A549 (cell line): ENCODE measurements around the gene MYCN. TPM values are rescaled to one million over a fixed set of nuclear protein-coding genes. Genes with fewer than 3 reads are reported as not detected.
A peak's percentile ranks its signal among the peaks of the same experiment; 100 is the strongest.

ENCODE experiments used
- ATAC-seq, 2 experiments: fragments of 200-7000 bp in 1 of 2; fragments of >200 bp in 1 of 2; cut with Nextera tagmentation in 1 of 2; cut with Tn5 transposase in 1 of 2; 3 replicates each; pipeline versions ENCODE4 v1.8.0 to v1.9.1; 2018 to 2020; ENCODE audit warnings: mild to moderate bottlenecking in 1 of 2, moderate library complexity in 1 of 2
- CTCF ChIA-PET: fragments of 300-600 bp; sonication (Branson Sonifier 250); formaldehyde crosslinking; extraction: SDS; loops from one replicate; lab custom pipeline; 2021; ENCODE audit warnings: antibody characterized with exemption, inconsistent platforms; lab: Yijun Ruan, JAX
- POLR2A ChIA-PET: fragments of 350-600 bp; formaldehyde crosslinking; extraction: SDS; loops from one replicate; lab custom pipeline; 2021; ENCODE audit warnings: antibody characterized with exemption, inconsistent platforms; lab: Yijun Ruan, JAX
- DNase-seq, 2 experiments: peaks; one replicate each; pipeline versions ENCODE4 v3.0.0 to v3.0.0-alpha.2; 2011 to 2016; ENCODE audit warnings: low read depth in 1 of 2, low spot score in 1 of 2
- FAIRE-seq: peaks from 2 replicates; lab custom pipeline; 2011; peaks lifted over from hg19 to GRCh38; lab: Jason Lieb, UNC
- H3K27ac ChIP-seq, 2 experiments: fragments of >200 bp; sonication (Bioruptor Twin); formaldehyde crosslinking; 3 replicates each; pipeline ENCODE4 v1.5.1; 2016 to 2017
- H3K4me1 ChIP-seq: fragments of >200 bp; sonication (Bioruptor Twin); formaldehyde crosslinking; 3 replicates; pipeline ENCODE4 v1.6.1; 2016
- H3K4me2 ChIP-seq: fragments of >200 bp; sonication (Bioruptor Twin); formaldehyde crosslinking; 3 replicates; pipeline ENCODE4 v1.6.1; 2016
- H3K4me3 ChIP-seq: fragments of >200 bp; sonication (Bioruptor Twin); formaldehyde crosslinking; 3 replicates; pipeline ENCODE4 v1.5.1; 2016
- H3K9me3 ChIP-seq: fragments of >200 bp; sonication (Bioruptor Twin); formaldehyde crosslinking; 3 replicates; pipeline ENCODE4 v1.6.1; 2016
- CBX2 ChIP-seq: fragments of 200-600 bp; sonication (generic); IDR thresholded peaks from 2 replicates; pipeline ENCODE4 v1.6.1; 2016; ENCODE audit warnings: low read depth, mild to moderate bottlenecking, borderline replicate concordance
- CEBPB ChIP-seq, 2 experiments: fragments of >200 bp in 1 of 2; sonication (Bioruptor Twin) in 1 of 2; formaldehyde crosslinking in 1 of 2; IDR thresholded peaks; 2 replicates each; pipeline ENCODE4 v1.6.1; 2012 to 2016
- CHD2 ChIP-seq: fragments of 150-350 bp; IDR thresholded peaks from 2 replicates; pipeline ENCODE4 v1.6.1; 2014; ENCODE audit warnings: low read length; ENCODE audit not compliant: partially characterized antibody
- CTCF ChIP-seq: fragments of >200 bp; sonication (Bioruptor Twin); formaldehyde crosslinking; IDR thresholded peaks from 3 replicates; pipeline ENCODE4 v1.5.1; 2016
- ESRRA ChIP-seq: fragments of 150-350 bp; IDR thresholded peaks from 2 replicates; pipeline ENCODE4 v1.6.1; 2014; ENCODE audit warnings: mild to moderate bottlenecking, low read length, borderline replicate concordance
- FOSB ChIP-seq: fragments of 250-450 bp; sonication (Bioruptor Pico); IDR thresholded peaks from 2 replicates; pipeline ENCODE4 v1.5.0; 2020; ENCODE audit warnings: mild to moderate bottlenecking, moderate library complexity
- GATA3 ChIP-seq: IDR thresholded peaks from 2 replicates; pipeline ENCODE4 v1.6.1; 2012; ENCODE audit warnings: borderline replicate concordance
- HEYL ChIP-seq: fragments of 250-450 bp; sonication (Bioruptor Pico); IDR thresholded peaks from 2 replicates; pipeline ENCODE4 v1.8.0; 2021; ENCODE audit warnings: mild to moderate bottlenecking, moderate library complexity
- HMGXB4 ChIP-seq: fragments of 250-450 bp; sonication (Bioruptor Pico); IDR thresholded peaks from 2 replicates; pipeline ENCODE4 v1.5.0; 2021; ENCODE audit warnings: mild to moderate bottlenecking, moderate library complexity, borderline replicate concordance
- HOXA7 ChIP-seq: fragments of 250-450 bp; sonication (Bioruptor Pico); IDR thresholded peaks from 2 replicates; pipeline ENCODE4 v1.5.0; 2020; ENCODE audit warnings: mild to moderate bottlenecking, moderate library complexity
- HOXB5 ChIP-seq: fragments of 250-450 bp; sonication (Bioruptor Pico); IDR thresholded peaks from 2 replicates; pipeline ENCODE4 v1.5.0; 2020; ENCODE audit warnings: mild to moderate bottlenecking, moderate library complexity
- KDM1A ChIP-seq: fragments of 200-600 bp; sonication (generic); IDR thresholded peaks from 2 replicates; pipeline ENCODE4 v1.6.1; 2016; ENCODE audit warnings: low read depth, mild to moderate bottlenecking
- MAFK ChIP-seq: fragments of 450-650 bp; IDR thresholded peaks from 2 replicates; pipeline ENCODE4 v1.6.1; 2014; ENCODE audit not compliant: partially characterized antibody
- MAX ChIP-seq: IDR thresholded peaks from 2 replicates; pipeline ENCODE4 v1.6.1; 2012
- MYC ChIP-seq: IDR thresholded peaks from 2 replicates; pipeline ENCODE4 v1.6.1; 2012; ENCODE audit warnings: mild to moderate bottlenecking, inconsistent platforms, low read length, improper control_type of control experiment, borderline replicate concordance
- NPAS2 ChIP-seq: fragments of 250-450 bp; sonication (Bioruptor Pico); IDR thresholded peaks from 2 replicates; pipeline ENCODE4 v1.8.0; 2022; ENCODE audit warnings: mild to moderate bottlenecking, moderate library complexity, borderline replicate concordance
- PHF8 ChIP-seq: fragments of 200-600 bp; sonication (generic); IDR thresholded peaks from 2 replicates; pipeline ENCODE4 v1.6.1; 2016; ENCODE audit warnings: low read depth, mild to moderate bottlenecking, antibody characterized with exemption, moderate library complexity, borderline replicate concordance
- POLR2AphosphoS2 ChIP-seq: conservative IDR thresholded peaks from 2 replicates; pipeline ENCODE4 v1.6.1; 2012; ENCODE audit warnings: low read length, improper control_type of control experiment, inconsistent platforms
- RAD21 ChIP-seq, 2 experiments: fragments of >200 bp in 1 of 2; sonication (Bioruptor Twin) in 1 of 2; formaldehyde crosslinking in 1 of 2; IDR thresholded peaks in 1 of 2; conservative IDR thresholded peaks in 1 of 2; 2 replicates in 1 of 2; 3 replicates in 1 of 2; pipeline ENCODE4 v1.6.1; 2012 to 2018; ENCODE audit warnings: inconsistent platforms in 1 of 2
- RARB ChIP-seq: fragments of 250-450 bp; sonication (Bioruptor Pico); IDR thresholded peaks from 2 replicates; pipeline ENCODE4 v1.8.0; 2021; ENCODE audit warnings: mild to moderate bottlenecking, moderate library complexity
- RCOR1 ChIP-seq: fragments of 150-350 bp; IDR thresholded peaks from 2 replicates; pipeline ENCODE4 v1.6.1; 2014; ENCODE audit warnings: antibody characterized with exemption, low read length, low read depth
- REST ChIP-seq: fragments of 200-600 bp; sonication (generic); IDR thresholded peaks from 2 replicates; pipeline ENCODE4 v1.6.1; 2016; ENCODE audit warnings: antibody characterized with exemption, mild to moderate bottlenecking, moderate library complexity
- RNF2 ChIP-seq: fragments of 200-600 bp; sonication (generic); IDR thresholded peaks from 2 replicates; pipeline ENCODE4 v1.6.1; 2016; ENCODE audit warnings: low read depth, mild to moderate bottlenecking, antibody characterized with exemption, moderate library complexity, borderline replicate concordance
- SMC3 ChIP-seq: fragments of >200 bp; sonication (Bioruptor Twin); formaldehyde crosslinking; IDR thresholded peaks from 3 replicates; pipeline ENCODE4 v1.6.1; 2018; ENCODE audit warnings: inconsistent platforms
- TFCP2L1 ChIP-seq: fragments of 250-450 bp; sonication (Bioruptor Pico); IDR thresholded peaks from 2 replicates; pipeline ENCODE4 v1.5.0; 2021; ENCODE audit warnings: mild to moderate bottlenecking
- USF2 ChIP-seq: fragments of 450-650 bp; IDR thresholded peaks from 2 replicates; pipeline ENCODE4 v1.6.1; 2014; ENCODE audit warnings: antibody characterized with exemption
- ZC3H11A ChIP-seq: fragments of 450-650 bp; IDR thresholded peaks from 2 replicates; pipeline ENCODE4 v1.6.1; 2014; ENCODE audit warnings: antibody characterized with exemption, mild to moderate bottlenecking
- ZFP36 ChIP-seq: fragments of 450-650 bp; IDR thresholded peaks from 2 replicates; pipeline ENCODE4 v1.6.1; 2014; ENCODE audit warnings: borderline replicate concordance; ENCODE audit not compliant: partially characterized antibody
- ZNF302 ChIP-seq: fragments of 250-450 bp; sonication (Bioruptor Pico); IDR thresholded peaks from 2 replicates; pipeline ENCODE4 v1.9.0; 2021; ENCODE audit warnings: inconsistent platforms, mild to moderate bottlenecking, moderate library complexity
- WGBS: methylation state at CpG from one replicate; pipeline ENCODE4 v1.1.6; 2017; ENCODE audit errors: missing lambda C conversion rate; 5-methylcytosine and 5-hydroxymethylcytosine counted together
- polyA minus RNA-seq: library from RNA; depleted of rRNA, polyadenylated mRNA; stranded (reverse); fragments of >200 nt; gene quantifications from 2 replicates; pipeline ENCODE4 v1.2.3, GENCODE V29; 2011; rRNA and poly(A)+ RNA removed
- polyA plus RNA-seq, 4 experiments: library from polyadenylated mRNA; depleted of rRNA in 3 of 4; stranded (reverse); fragments of >200 nt; fragmentation: RNase III in 1 of 4; extraction: RNeasy Plus Mini Kit Qiagen cat#74134 plus additional on column Dnase treatment in 1 of 4; gene quantifications; 2 replicates in 3 of 4; 3 replicates in 1 of 4; pipeline ENCODE4 v1.2.3, GENCODE V29; 2011 to 2017

MYCN gene
- polyA plus RNA-seq (2011; rRNA removed) (not detected in 2 replicates), polyA plus RNA-seq (2017; fragmentation: RNase III; extraction: RNeasy Plus Mini Kit Qiagen cat#74134 plus additional on column Dnase treatment) (not detected in 3 replicates), polyA minus RNA-seq (not detected in 2 replicates)
- polyA plus RNA-seq (2012; cell fraction: cytosol; rRNA removed) = not detected in 2 replicates
- polyA plus RNA-seq (2012; cell fraction: nucleus; rRNA removed) = 0.02 TPM in 1 of 2 replicates, not detected in the other

GRCh38 chr2:15939854-15940660, at the start of gene MYCN:
Gene MYCN (plus strand): TSS chr2:15940550. CDS start chr2:15942065, 1,515 bp downstream.
- no peak for FAIRE-seq
- ChIA-PET POLR2A (no interaction called here), CTCF (interaction anchor here (0.6 to 2.8 kb wide), 53 partner anchors 8 to 1769 kb away, joined by 3 to 40 read pairs (median 3); no protein-coding TSS in a partner anchor)
- ATAC-seq = peak; percentile 46 to 61
- WGBS = 4% methylated on average over 34 of the region's 47 CpGs
- H3K4me2 ChIP-seq = peak within 1 kb of the TSS; percentile 89
- H3K27ac ChIP-seq = no peak within 1 kb of the TSS
- H3K9me3 ChIP-seq = no peaks in the 10 kb centered on the region
- peak; percentile 44 to 72 for DNase-seq
- peaks cover 24% of the 10 kb centered on the region for H3K4me1 ChIP-seq
- H3K4me3 ChIP-seq = peak within 1 kb of the TSS; percentile 37
- TF ChIP-seq USF2 (no peak), MAFK (no peak), CEBPB (IDR thresholded peaks at IDR 0.05) (0 out of 4 replicates have a peak, but pooled peaks of 1 of the 2 experiments have one; percentile 12), MYC (no peak), REST (no peak), SMC3 (peak; percentile 95), ZFP36 (no peak), MAX (peak; percentile 68; the same call in 1 of the 2 replicates), CHD2 (no peak), ESRRA (no peak), CTCF (peak; percentile 88), RNF2 (peak; percentile 65; the same call in 1 of the 2 replicates), NPAS2 (CRISPR knock-in tag) (no peak), FOSB (CRISPR knock-in tag) (no peak), ZC3H11A (no peak), GATA3 (no peak), KDM1A (no peak), HEYL (no peak), CBX2 (no peak), HOXB5 (no peak), RCOR1 (no peak), HMGXB4 (CRISPR knock-in tag) (no peak), PHF8 (no peak), RARB (CRISPR knock-in tag) (no peak), HOXA7 (CRISPR knock-in tag) (no peak), POLR2AphosphoS2 (no peak), ZNF302 (no peak), TFCP2L1 (CRISPR knock-in tag) (no peak), RAD21 (conservative IDR thresholded peaks at IDR 0.05 in 1 of 2, IDR thresholded peaks at IDR 0.05 in 1 of 2) (peak; percentile 88 to 95)
